COLO668 (cell line): Measurements from ENCODE around the gene ASL.
"Not testable (repeated sequence)": the region's sequence is repeated elsewhere in the genome, so short reads cannot be mapped to it uniquely, and the experiment has no call there.

Experiments
- DNase-seq: peaks from one replicate; lab custom pipeline; 2025; ENCODE audit not compliant: unreplicated experiment; lab: John Stamatoyannopoulos, UW

The ASL gene

DNA sequence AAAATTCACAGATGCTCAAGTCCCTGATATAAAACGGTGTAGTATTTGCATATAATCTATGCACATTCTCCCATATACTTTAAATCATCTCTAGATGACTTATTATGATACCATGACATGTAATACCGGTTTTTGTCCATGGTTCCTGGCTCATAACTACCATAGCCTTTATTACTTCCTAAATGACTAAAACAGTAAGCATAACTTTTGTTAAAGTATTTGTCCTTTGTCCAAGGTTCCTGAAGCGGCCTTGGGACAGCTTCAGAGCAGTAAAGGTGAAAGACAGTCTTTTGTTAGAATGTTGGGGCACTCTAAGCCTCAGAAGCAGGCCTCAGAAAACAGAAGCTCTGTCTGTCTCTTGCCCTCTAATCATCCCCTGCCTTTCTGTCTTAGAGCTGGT, 43.0 kb downstream of the ASL start:
- DNase-seq: no peak

DNA sequence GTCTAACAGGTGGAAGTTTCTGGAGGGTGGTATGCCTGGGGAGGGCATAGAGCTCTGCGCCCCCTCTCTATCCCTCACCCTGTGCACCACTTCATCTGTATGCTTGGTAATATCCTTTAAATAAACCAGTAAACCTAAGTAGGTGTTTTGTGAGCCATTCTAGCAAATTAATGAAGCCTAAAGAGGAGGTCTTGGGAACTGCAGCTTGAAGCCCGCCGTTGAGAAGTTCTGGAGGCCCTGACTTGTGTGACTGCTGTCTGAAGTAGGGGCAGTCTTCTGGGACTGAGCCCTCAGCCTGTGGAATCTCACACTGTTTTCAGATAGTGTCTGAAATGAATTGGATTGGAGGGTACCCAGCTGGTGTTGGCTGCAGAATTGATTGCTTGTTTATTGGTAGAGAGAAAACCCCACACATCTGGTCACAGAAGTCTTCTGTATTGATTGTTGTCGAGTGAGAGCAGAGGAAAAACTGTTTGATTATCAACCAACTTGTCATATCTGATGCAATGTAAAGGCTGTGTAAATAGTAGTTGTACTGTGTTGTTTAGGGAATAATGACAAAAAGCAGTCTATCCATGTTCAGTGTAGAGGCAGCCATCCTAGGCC, 43.7 kb downstream of the ASL start:
- no peak for DNase-seq

DNA sequence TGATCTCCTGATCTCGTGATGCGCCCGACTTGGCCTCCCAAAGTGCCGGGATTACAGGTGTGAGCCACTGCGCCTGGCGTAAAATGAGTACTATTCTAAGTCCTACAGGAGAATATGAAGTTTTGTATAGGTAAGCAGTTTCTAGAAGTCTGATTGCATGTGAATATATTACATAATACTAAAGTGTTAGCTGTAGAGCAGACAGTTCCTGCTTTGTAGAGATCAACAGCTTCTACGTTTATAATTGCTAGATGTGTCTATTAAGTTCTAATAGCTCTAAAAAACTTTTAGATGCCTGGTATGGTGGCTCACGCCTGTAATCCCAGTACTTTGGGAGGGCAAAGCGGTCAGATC, 47.5 kb downstream of the ASL start:
- DNase-seq: no peak

DNA sequence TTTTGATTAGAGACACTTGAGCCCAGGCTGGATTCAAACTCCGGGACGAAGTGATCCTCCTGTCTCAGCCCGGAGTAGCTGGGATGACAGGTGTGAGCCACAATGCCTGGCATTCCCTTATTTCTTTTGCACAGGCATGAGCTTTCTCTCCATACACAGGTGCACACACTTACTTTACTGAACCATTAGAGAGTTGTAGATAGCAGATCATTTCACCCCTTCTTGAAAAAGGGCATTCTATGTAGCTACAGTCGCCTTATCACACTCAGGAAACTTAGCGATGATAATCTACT, 48.9 kb downstream of the ASL start:
- DNase-seq: not testable (repeated sequence)

DNA sequence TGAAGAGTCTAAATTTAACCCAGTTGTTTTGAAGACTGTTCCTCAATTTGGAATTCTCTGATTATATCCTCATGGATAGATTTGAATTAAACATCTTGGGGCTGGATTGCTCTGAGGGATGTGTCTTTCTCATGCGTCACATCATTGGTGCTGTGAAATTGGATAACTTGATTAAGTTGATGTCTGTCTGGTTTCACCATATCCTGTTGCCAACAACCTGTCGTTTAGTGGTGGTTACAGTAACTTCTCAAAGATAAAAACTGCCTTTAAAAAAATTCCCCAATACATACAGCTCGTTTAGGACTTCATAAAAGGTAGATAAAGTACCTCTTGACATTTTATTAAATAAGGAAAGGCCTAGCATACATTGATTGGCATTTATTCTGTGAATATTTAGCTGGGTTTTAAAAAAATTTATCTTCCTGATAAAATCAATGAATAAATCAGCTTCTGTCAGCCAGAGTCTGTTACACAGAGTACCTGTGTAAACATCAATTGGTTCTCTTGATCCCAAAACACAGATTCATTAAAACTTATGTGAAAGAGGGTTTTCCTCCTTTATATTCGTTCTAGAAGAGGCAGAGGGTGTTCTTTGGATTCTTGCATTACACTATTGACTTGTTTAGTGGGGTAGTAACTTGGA, 49.6 kb downstream of the ASL start:
- no peak for DNase-seq

DNA sequence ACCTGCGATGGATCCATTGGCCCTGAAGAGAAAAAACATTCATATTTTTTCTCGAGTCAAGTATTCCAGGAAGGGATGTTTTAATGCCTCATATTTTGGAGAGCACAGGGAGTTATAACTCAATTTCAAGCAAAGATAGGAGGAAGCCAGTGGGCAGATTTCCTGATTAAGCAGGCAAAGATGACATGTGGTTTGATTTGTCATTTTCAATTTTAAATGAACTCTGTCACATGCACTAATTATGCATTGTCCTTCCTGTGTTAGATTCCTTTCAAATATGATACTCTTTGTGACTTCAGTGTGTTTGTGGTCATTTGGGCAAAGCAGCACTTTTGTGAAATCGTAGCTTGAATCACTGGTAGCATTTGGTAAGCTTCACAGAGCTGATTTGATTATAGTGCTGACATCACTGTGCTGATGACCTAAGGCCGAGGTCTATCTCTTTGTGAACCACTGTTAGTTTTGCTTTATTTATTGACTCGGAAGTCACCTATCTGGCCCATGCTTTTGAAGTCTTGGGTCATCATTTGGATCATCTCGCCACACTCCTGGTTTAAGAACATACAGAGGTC, 50.2 kb downstream of the ASL start:
- DNase-seq: not testable (repeated sequence)

DNA sequence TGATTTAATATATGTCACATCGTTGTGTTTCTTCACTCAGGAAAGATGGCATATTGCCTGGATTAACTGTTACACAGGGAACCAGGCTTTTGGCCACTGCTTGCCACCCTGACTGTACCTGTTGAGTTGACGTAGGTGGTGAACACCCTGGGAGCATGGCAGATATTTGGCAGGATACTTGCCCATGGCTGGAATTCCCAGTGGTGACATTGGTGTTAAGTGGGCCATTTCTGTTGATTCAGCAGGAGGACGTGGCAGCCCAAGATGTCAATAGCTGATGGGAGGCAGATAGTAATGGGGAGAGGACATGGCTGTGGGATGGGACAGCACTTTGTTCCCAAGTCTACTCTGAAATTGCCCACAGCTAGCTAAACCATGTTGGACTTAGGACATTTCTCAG, 51.6 kb downstream of the ASL start:
- DNase-seq: not testable (repeated sequence)

DNA sequence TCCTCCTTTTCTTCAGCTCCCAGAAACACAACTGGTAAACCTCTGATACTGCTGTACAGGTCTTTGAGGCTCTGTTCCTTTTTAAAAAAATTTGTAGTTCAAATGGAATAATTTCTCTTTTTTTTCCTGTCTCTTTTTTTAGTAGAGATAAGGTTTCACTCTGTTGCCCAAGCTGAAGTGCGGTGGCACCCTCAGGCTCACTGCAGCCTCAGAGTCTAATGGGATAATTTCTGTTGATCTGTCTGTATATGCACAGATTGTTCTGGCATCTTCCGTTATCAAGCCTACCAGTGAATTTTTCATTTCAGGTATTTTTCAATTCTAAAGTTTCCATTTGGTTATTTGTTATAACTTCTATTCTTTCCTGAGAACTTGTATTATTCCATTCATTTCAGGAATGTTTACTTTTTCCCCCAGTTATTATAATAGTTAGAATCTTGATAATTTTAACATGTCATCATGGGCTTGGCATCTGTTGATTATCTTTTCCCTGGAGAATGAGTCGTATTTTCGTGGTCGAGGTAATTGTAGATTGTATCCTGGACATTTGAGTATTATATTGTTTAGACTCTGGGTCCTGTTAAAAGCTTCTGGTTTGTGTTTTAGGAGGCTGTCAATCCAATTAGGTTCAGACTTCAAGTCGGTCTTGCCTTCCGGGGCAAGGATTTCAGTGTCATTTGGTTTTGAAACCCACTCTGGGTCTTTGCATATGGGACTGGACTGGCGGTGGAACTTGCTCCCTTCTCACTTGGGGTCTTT, 63.6 kb downstream of the ASL start:
- no peak for DNase-seq

DNA sequence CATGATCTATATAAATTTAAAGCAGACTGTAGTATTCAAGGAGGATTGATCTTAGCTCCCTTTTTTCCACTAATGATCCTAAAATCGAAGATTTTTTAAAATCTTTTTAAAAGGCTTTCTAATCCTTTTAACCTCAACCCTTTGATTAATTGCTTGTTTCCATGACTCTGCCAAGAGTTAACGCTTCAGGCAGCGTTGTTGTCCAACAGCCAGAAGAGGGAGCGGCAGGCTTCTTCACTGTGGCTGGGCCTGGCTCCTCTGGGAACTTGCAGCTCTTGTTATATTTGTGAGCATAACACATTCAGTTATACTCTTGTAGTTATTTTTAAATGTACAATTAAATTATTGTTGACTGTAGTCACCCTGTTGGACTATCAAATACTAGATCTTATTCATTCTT, 65.3 kb downstream of the ASL start:
- DNase-seq: no peak

DNA sequence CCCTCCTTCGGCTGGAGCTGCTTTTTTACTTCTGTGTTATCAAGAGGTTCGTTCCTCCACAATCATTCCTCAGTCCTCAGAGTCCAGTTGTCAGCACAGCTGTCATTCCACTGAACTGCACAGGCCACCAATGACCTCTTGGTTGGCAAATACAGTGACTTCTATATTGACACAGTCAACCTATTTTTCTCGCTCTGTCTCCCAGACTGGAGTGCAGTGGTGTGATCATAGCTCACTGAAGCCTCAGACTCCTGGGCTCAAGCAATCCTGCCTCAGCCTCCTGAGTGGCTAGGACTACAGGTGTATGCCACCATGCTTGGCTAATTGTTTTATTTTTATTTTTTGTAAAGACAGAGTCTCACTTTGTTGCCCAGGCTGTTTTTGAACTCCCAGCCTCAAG, 66.7 kb downstream of the ASL start:
- DNase-seq: no peak

DNA sequence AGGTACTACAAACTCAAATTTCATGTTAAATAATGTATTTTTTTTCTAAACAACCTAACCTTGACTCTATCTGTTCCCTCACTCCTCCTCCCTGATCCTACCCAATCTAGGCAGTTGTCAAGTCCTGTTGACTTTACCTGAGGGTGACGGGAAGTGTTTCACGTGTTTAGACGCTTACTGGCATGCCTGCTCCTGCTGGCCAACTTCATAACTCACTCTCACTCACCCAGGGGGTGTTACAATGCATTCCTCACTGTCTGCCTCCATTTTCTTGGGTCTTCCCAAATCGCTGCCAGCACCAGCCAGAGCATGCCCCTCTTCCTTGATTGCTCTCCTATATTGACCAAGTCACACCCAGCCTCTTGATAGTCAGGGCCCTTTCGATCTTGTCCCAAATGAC, 67.4 kb downstream of the ASL start:
- DNase-seq: no peak
